Neural cell (in vitro differentiated cells): ENCODE data around the gene WNK2.
"Not testable (repeated sequence)": the region's sequence is repeated elsewhere in the genome, so short reads cannot be mapped to it uniquely, and the experiment has no call there.

ENCODE experiments used
- SMC3 ChIP-seq: fragments of 450-650 bp; conservative IDR thresholded peaks from 2 replicates; pipeline ENCODE4 v1.6.1; 2014; ENCODE audit warnings: antibody characterized with exemption, mild to moderate bottlenecking, moderate library complexity; ENCODE audit not compliant: poor library complexity
- TF ChIP-seq, protein P1 (sequence below): fragments of 450-650 bp; IDR thresholded peaks from 2 replicates; pipeline ENCODE4 v1.5.1; 2014; ENCODE audit warnings: antibody characterized with exemption, mild to moderate bottlenecking, moderate library complexity; ENCODE audit not compliant: poor library complexity, severe bottlenecking

- TF ChIP-seq, protein P1, sequence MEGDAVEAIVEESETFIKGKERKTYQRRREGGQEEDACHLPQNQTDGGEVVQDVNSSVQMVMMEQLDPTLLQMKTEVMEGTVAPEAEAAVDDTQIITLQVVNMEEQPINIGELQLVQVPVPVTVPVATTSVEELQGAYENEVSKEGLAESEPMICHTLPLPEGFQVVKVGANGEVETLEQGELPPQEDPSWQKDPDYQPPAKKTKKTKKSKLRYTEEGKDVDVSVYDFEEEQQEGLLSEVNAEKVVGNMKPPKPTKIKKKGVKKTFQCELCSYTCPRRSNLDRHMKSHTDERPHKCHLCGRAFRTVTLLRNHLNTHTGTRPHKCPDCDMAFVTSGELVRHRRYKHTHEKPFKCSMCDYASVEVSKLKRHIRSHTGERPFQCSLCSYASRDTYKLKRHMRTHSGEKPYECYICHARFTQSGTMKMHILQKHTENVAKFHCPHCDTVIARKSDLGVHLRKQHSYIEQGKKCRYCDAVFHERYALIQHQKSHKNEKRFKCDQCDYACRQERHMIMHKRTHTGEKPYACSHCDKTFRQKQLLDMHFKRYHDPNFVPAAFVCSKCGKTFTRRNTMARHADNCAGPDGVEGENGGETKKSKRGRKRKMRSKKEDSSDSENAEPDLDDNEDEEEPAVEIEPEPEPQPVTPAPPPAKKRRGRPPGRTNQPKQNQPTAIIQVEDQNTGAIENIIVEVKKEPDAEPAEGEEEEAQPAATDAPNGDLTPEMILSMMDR: not testable (repeated sequence)
- not testable (repeated sequence) for TF ChIP-seq SMC3
Observed at GRCh38 chr9:93347371-93347975, 163.5 kb downstream of the WNK2 start.
